Fibroblast of skin of right quadriceps (primary cell): ENCODE data around the gene AKR1B15.
"Not testable (repeated sequence)": the region's sequence is repeated elsewhere in the genome, so short reads cannot be mapped to it uniquely, and the experiment has no call there.

Experiments used
- DNase-seq: peaks from one replicate; pipeline ENCODE4 v3.0.0-alpha.2; 2013

The AKR1B15 gene

DNA sequence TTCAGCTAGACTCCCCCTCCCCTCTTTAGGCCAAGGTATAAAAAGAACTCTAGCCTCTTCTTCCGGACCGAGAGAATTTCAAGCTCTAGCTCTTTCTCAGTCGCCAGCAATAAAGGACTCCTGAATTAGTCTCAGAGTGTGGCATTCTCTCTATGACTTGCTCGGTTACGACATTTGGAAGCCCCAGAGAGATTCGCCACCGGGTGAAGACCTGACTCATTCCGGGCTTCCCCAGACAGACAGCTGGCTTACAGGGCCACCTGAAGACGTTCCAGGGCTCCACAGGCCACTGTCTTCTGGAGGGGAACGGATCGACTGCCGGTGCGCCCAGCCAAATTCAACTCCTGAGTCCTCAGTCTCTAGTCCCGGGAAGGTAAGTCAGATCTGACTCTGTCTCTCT is at the start of gene AKR1B15:
TSS of gene AKR1B15 (plus strand) at position 234 of the 400 bp plus-strand sequence. CDS start 15,510 bp downstream, outside the sequence.
- no peak for DNase-seq

DNA sequence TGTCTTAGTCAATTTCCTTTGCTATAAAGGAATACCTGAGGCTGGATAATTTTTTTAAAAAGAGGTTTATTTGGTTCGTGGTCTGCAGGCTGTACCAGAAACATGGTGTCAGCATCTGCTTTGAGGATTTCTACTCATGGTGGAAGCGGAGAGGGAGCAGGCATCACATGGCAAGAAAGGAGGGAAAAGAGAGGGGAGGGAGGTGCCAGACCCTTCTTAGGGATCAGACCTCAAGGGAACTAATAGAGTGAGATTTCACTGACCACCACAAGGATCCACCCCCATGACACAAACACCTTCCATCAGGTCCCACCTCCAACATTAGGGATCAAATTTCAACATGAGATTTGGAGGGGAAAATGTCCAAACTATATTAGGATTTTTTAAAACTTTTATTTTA is 48.5 kb upstream of the AKR1B15 start:
- DNase-seq: no peak

DNA sequence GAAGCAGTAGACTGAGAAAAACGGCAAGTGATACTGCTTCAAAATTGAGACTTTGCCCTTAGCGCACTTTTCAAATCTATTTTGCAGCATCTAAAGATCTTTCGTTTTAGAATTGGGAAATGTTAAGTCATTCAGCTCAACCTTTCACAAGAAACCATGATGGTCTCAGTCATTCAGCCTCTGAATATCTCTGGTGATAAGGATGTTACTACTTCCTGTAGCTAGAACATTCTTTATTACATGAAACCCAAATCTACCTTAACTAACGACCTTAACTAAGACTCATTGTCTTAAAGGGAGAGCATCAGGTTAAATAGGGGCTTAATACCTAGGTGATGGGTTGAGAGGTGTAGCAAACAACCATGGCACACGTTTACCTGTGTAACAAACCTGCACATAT is 47.9 kb upstream of the AKR1B15 start:
- DNase-seq: no peak

DNA sequence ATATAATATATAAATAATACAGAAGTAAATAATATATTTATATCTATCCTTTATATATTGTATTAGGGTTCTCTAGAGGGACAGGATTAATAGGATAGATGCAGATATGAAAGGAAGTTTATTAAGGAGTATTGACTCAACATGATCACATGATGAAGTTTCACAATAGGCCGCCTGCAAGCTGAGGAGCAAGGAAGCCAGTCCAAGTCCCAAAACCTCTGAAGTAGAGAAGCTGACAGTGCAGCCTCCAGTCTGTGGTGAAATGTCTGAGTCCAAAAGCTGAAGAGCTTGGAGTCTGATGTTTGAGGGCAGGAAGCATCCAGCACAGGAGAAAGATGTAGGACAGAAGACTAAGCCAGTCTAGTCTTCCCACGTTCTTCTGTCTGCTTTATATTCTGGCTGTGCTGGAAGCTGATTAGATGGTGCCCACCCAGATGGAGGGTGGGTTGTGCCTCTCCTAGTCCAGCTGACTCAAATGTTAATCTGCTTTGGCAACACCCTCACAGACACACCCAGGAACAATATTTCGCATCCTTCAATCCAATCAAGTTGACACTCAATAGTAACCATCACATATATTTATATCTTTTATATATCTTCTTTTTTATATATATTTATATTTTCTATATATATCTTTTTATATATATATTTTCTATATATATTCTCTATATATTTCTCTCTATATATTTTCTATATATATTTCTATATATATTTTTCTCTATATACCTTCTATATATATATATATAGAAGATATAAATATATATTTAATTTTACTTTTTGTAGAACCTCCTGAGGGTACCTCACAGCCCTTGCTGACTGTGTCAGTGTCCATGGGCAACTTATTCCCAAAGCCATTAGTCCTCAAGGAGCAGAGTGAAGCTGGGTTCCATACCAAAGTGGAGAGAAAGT is 46.2 kb upstream of the AKR1B15 start:
- DNase-seq: peak; percentile 8

DNA sequence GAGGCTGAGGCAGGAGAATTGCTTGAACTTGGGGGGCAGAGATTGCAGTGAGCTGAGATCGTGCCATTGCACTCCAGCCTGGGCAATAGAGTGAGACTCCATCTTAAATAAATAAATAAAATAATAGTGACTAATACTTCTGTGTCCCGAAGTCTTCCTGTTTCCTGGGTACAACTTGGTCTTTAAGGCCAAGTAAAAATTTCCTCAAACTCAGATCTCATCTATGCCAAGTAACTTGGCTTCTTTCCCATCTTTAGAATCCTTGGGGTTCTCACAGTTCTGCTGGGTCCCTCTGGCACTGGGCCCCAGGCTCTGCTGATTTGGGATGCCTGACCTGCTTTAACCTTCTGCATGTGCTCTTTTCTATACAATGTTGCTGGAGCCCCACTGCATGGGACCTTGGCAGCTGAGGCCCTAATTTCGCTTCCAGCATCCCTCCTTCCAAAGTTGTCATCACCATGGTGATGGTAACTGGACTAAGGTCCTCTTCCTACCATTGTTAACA is 44.2 kb upstream of the AKR1B15 start:
- no peak for DNase-seq

DNA sequence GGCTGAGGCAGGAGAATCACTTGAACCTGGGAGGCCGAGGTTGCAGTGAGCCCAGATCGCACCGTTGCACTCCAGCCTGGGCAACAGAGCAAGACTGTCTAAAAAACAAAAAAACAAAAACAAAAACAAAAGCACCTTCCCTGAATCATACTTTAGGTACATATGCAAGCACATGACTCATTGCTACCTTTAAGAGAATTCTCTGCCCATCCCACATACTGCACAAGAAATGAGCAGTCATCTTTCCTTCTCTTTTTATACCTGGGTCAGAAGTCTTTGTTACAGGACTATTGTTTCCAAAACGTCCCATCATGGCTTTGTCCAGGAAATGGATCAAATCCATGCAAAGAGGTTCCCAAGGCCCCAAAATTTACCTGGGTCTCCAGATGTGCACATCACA is 43.1 kb upstream of the AKR1B15 start:
- no peak for DNase-seq

DNA sequence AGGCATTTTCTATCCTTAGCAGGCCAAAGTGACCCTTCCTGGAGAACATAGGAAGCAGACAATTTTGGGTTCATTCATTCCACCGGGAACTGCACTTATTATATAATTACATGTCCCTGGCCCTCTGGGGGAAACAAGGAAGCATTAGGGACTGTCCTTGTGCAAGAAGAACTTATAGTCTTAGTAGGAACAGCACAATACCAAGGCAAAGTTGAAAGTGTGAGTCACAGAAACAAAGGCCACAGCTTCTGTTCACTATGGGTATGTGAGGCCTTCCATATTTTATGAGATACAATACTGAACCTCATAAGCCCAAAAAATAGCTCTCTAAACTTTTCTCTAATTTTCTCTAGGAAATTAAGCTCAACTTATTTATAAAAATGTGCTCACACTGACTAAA is 39.9 kb upstream of the AKR1B15 start:
- no peak for DNase-seq

DNA sequence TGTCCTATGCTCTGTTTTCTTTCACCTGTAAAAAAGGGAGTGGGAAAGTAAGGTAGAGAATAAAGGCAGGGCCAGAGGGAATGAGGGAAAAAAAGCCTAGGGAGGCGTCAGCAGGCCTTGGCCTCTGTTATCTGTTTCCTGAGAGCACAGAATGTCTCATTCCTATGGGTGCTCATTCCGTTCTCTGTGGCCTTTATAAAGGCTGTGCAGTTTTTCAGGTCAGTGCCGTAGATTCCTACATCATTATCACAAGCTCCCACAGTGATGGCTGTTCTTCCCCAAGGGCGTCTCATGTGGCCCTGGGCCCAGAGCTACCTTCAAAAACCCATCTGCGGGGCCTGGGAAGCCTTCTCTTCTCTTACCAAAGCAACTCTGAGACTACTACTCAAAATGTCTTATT is 38.3 kb upstream of the AKR1B15 start:
- DNase-seq: no peak

DNA sequence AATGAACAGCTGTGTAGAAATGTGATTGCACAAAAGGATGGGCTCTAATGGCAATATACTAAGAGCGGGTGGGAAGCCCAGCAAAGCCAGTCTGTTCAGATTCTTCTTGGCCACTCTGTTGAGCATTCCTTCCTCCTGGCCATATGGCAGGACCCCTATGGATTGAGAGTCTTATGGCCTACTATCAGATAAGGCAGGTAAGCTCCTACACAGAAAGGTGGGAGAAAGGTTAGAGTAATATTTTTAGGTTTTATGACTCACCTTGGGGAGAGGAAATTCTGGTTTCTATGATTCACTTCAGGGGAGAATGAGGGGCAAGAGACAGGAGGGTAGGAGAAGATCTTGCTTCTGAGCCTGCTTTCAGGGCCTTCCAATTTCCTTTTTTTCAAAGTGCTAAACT is 36.6 kb upstream of the AKR1B15 start:
- DNase-seq: no peak

DNA sequence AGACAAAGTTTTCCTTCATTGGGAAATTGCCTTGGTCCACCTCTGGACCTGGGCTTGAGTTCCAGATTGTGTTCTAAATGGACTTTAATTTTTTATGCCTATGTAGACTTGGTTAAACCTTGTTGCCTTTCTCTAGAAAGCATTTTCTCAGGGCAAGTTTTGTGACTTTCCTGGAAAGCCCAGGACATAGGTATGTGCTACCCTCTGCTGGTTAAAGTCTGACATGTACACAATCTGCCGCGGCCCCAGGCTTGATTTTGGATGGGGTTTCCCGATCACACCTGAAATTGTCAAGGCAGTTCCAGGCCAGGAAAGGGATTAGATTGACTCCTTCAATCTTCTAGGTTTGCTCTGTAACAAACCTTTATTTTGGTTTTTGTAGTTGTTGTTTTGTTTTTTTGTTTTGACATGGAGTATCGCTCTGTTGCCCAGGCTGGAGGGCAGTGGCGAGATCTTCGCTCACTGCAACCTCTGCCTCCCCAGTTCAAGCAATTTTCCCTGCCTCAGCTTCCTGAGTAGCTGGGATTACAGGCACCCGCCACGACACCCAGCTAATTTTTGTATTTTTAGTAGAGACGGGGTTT is 35.6 kb upstream of the AKR1B15 start:
- peak; percentile 42 for DNase-seq

DNA sequence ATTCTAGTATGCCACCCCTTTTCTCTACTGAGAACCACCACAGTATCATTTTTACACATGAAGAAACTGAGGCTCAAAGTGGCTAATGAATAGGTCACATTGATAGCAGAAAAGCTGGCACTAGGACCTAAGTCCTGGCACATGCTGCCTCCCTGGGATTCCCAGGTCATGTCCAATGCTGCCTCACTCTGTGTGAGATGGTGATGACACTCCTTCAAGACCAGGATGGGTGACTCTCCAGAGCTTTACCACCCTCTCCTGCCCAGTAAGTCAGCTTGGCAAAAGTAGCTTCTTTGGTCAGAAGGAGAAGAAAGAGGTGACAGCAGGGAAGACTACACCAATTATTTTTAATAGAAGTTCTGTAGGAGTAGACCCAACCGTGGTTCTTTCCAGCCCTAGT is 34.8 kb upstream of the AKR1B15 start:
- no peak for DNase-seq

DNA sequence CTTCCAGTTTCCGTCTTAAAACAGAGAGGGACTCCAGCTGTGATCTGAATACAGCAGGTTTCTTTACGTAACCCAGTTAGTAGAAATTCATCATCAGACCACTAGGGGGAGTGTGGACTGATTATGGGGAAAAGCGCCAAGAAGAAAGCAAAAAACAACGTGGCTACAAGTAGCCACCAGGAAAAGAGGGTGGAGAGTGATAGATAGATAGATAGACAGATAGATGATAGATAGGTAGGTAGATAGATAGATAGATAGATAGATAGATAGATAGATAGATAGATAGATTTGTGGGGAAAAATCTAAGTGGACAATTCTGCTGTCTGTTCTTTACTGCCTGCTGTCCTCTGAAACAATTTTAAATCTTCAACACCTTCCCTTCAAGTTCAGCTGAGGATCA is 34.2 kb upstream of the AKR1B15 start:
- DNase-seq: peak; percentile 70

DNA sequence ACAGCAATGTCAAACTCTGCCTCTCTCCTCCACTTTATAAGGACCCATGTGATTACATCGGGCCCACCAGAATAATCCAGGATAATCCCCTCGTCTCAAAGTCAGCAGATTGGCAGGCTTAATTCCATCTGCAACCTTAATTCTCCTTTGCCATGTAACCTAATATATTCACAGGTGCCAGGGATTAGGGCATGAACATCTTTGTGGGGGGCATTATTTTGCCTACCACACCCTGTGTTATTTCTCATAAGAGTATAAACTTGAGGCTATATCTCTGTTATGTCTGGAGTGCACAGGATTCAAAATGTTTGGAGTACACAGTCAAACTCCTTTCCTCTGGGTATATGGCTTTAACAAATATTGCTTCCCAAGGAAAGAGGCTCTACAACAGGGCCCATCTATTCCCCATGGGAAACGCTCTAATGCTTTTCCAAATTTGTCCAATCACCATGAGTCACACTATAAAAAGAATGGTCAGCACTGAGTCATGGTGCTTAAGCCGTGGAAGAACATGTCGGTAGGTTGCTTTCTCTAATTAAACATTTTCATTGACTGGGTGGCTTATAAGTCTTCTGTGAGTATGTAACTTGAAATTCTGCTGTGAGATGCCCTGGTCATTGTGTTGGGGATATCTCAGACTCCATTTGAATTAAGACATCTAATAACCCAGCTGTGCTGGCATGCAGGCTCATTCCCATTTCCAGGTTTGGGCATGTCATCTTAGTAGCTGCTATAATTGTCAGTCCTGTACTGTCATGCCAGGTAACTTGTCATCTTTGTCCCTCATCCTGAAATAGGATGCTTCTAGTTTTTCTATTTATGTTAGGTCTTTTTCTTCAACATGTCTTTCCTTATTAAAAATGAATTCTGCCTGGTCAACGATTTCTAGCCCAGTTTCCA is 33.1 kb upstream of the AKR1B15 start:
- DNase-seq: peak; percentile 90

DNA sequence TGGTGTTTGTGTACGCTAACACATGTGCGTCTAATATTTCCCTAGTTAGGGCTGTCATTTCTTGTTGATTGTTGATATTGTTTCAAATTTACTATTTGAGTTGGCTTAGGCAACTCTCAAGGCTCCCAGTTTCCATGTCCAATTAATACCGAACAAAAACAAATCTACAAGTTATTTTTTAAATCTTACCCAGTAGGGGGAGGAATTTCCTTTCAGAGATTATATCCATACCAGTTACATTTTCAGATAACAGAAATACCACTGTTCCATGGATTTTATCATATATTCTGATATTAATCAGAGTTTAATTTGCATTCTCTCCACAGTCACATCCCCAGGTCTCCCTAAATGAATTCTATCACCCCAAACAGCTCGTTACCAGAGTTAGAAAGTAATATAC is 28.8 kb upstream of the AKR1B15 start:
- no peak for DNase-seq

DNA sequence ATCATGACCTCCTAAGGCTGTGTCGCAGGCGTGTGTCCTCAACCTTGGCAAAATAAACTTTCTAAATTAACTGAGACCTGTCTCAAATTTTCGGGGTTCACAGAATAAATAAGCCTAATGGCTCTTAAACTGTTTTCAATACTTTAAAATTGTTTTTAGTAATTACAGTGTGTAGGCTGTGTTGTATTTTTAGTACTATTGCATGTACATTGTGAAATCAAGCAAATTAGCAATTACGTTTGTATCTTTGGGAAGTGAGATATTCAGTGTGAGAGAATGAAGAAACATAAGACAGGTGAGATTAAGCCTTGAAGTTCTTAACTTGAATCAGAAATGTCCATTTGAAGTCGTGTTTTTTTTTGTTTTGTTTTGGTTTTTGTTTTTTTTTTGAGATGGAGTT is 26.3 kb upstream of the AKR1B15 start:
- DNase-seq: no peak

DNA sequence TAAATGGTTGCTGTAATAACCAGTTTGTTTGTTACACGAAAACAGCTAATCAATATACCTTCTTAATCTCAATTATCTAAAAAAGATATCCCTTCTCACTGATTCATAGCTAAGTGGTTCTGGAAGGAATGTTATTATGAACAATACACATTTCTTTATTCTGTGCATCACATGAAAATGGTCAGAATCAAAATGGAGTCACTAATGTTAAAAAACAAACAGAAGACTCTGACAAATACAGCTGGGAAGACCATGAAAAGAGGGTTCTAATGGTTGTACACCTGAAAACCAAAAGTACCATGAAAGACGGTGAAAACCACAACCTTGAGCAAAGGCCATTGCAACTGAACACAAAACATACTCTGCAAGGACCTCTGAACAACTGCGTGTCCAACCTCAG is 23.5 kb upstream of the AKR1B15 start:
- not testable (repeated sequence) for DNase-seq

DNA sequence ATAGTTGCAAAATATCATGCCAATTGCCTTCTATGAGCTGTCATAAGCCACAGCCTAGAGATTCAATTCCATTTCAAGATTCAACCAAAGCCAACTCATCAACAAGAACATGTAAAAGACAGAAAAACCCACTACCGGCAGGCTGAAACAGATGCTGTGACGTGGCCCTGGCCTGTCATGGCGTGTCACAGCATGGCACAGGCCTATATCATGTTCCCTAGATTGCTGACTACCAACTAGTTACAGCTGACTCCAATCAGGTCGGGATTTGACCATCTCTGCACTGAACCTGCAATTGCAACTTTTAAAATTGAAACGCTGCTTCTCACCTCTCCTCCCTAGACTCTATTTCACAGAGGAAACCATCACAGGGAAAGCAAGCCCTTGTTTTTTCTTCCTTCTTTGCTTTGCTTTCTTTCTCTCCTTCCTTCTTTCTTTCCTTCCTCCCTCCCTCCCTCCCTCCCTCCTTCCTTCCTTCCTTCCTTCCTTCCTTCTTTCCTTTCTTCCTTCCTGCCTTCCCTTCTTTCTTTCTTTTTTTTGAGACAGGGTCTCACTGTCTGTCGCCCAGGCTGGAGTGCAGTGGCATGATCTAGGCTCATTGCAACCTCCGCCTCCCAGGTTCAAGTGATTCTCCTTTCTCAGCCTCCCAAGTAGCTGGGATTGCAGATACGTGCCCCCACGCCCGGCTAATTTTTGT is 22.2 kb upstream of the AKR1B15 start:
- not testable (repeated sequence) for DNase-seq

DNA sequence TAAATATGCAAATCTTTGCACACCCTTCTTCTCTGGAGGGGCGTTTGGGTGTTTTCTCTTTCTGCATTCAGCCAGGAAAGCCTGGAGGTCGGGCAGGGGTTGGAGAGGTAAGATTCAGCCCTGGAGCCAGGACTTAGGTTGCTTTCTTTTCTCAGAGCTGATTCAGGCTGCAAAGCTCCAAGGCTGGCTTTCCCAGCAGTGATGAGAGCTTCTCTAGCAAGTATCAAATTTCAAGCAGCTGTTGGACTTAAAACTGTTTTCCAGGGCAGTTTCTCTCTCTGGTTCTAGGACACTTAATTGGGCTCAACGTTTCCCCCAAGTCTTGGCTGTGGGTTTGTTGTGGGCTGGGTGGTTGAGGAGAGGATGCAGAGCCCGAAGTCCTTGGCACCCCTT is 20.9 kb upstream of the AKR1B15 start:
- peak; percentile 41 for DNase-seq

DNA sequence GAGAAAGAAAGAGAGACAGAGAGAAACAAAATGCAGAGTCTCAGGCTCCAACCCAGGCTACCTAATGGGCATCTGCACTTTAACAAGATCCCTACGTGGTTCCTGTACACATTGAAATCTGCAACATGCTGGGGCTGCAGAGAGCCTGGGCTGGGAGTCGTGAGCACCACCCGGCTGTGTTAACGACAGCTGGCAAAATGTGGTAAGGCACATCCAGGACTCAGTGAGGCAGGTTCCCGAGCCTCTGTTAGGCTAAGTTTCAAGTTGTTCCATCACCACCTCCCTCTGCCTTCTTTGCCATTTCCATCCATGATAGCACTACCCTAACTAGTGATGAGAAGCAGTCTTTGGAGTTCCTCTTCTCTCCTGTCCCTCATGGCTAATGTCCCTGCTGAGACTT is 20.2 kb upstream of the AKR1B15 start:
- DNase-seq: no peak

DNA sequence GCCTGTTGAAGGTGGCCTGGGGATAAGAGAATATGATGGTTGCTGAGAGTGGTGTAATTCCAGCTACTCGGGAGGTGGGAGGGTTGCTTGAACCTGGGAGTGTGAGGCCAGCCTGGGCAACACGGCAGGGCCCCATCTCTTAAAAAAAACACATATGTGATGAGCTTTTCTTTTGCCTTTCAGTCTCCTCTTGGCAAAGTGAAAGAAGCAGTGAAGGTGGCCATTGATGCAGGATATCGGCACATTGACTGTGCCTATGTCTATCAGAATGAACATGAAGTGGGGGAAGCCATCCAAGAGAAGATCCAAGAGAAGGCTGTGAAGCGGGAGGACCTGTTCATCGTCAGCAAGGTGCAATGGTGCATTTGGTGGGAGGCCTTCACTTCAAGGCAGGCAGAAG is 18.4 kb upstream of the AKR1B15 start:
- no peak for DNase-seq

DNA sequence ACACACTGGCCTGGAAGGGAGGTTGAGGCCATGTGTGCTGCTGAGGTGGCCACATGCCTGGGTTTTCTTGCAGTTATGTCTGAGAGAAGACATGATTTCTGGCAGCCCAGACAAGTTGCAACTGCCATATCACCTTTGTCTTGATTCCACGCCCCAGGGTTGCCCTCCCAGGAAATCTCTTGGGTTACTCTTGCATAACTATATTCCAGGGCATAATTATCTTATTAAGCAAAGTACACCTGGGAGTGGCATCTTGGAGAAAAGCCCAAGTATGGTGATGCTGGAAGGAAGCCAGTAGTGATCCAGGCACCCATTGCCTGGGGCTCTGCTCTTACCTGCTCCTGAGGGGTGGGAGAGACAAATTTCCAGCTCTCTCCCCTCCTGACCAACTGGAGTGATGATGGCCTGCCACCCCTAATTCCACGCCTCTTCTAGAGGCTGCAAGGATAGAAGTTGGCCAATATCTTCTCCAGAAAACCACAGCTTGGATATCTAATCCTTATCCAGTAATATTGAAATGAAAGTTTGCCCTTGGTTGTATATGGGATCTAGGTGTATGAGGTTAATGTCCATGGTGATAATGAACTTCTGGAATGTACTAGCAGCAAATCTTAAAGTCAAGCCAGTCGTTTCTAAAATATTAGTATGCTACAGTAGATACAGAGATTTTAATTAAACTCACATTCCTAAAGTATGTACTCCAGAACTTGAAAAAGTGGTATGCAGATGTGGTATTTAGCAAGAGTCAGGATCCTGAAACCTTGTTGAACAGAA is 16.5 kb upstream of the AKR1B15 start:
- no peak for DNase-seq

DNA sequence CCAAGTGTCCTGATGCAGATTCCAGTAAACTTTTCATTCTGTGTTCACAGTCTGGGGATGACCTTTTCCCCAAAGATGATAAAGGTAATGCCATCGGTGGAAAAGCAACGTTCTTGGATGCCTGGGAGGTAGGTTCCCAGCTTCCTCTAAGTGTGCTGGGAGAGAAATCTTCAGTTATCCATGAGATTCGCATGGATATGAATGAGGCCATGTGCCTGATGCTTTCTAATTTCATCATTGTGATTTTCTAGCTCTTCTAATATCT is 16.0 kb upstream of the AKR1B15 start:
- DNase-seq: no peak
